ENCODE results near the gene GDPD1.

DNA sequence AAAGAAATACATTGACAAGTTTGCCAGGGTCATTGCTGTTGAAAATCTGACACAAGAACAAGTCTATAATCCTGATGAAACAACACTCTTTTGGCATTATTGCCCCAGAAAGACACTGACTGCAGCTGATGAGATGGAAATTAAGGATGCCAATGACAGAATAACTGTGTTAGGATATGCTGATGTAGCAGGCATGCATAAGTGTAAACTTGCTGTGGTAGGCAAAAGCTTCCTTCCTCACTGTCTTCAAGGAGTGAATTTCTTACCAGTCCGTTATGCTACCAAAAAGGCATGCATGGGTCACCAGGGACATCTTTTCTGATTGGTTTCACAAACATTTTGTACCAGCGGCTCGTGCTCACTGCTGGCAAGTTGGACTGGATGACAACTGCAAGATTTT, 10.5 kb downstream of the GDPD1 start:
- TF ChIP-seq ZNF677 (tag by site-specific recombination; IDR thresholded peaks at IDR 0.05) = no peak
- TF ChIP-seq, protein P1, sequence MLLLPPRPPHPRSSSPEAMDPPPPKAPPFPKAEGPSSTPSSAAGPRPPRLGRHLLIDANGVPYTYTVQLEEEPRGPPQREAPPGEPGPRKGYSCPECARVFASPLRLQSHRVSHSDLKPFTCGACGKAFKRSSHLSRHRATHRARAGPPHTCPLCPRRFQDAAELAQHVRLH (tag by site-specific recombination; IDR thresholded peaks at IDR 0.05) = no peak
- no peak for TF ChIP-seq ZSCAN23 (tag by site-specific recombination; IDR thresholded peaks at IDR 0.05)
- TF ChIP-seq, protein P2, sequence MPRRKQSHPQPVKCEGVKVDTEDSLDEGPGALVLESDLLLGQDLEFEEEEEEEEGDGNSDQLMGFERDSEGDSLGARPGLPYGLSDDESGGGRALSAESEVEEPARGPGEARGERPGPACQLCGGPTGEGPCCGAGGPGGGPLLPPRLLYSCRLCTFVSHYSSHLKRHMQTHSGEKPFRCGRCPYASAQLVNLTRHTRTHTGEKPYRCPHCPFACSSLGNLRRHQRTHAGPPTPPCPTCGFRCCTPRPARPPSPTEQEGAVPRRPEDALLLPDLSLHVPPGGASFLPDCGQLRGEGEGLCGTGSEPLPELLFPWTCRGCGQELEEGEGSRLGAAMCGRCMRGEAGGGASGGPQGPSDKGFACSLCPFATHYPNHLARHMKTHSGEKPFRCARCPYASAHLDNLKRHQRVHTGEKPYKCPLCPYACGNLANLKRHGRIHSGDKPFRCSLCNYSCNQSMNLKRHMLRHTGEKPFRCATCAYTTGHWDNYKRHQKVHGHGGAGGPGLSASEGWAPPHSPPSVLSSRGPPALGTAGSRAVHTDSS (tag by site-specific recombination; IDR thresholded peaks at IDR 0.05) = no peak
- TF ChIP-seq GLI4 (tag by site-specific recombination; IDR thresholded peaks at IDR 0.05) = no peak
- TF ChIP-seq, protein P3, sequence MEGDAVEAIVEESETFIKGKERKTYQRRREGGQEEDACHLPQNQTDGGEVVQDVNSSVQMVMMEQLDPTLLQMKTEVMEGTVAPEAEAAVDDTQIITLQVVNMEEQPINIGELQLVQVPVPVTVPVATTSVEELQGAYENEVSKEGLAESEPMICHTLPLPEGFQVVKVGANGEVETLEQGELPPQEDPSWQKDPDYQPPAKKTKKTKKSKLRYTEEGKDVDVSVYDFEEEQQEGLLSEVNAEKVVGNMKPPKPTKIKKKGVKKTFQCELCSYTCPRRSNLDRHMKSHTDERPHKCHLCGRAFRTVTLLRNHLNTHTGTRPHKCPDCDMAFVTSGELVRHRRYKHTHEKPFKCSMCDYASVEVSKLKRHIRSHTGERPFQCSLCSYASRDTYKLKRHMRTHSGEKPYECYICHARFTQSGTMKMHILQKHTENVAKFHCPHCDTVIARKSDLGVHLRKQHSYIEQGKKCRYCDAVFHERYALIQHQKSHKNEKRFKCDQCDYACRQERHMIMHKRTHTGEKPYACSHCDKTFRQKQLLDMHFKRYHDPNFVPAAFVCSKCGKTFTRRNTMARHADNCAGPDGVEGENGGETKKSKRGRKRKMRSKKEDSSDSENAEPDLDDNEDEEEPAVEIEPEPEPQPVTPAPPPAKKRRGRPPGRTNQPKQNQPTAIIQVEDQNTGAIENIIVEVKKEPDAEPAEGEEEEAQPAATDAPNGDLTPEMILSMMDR (tag by site-specific recombination; IDR thresholded peaks at IDR 0.05) = no peak
- TF ChIP-seq, protein P4, sequence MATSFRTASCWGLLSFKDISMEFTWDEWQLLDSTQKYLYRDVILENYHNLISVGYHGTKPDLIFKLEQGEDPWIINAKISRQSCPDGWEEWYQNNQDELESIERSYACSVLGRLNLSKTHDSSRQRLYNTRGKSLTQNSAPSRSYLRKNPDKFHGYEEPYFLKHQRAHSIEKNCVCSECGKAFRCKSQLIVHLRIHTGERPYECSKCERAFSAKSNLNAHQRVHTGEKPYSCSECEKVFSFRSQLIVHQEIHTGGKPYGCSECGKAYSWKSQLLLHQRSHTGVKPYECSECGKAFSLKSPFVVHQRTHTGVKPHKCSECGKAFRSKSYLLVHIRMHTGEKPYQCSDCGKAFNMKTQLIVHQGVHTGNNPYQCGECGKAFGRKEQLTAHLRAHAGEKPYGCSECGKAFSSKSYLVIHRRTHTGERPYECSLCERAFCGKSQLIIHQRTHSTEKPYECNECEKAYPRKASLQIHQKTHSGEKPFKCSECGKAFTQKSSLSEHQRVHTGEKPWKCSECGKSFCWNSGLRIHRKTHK (tag by site-specific recombination; IDR thresholded peaks at IDR 0.05) = no peak
- no peak for TF ChIP-seq TCF7L2 (IDR thresholded peaks at IDR 0.05; ENCODE audit: borderline replicate concordance, low read depth, low read length)
